ENCODE data around the gene UBE3B.

GRCh38 chr12:109432842-109433304 lies 44.6 kb upstream of the UBE3B start:
- TF ChIP-seq CTCF (conservative IDR thresholded peaks at IDR 0.05 in 1 of 2, IDR thresholded peaks at IDR 0.05 in 1 of 2; ENCODE audit: low read depth in 1 of 2, low read length in 2 of 2) (peak; percentile 80 to 98), EZH2 (IDR thresholded peaks at IDR 0.05; ENCODE audit: low read length, missing control alignments) (no peak)

Measured in fibroblast of lung (primary cell).